CD4-positive, alpha-beta T cell (primary cell): ENCODE data around the gene CTDSP2. TPM values are rescaled to one million over a fixed set of nuclear protein-coding genes. Genes with fewer than 3 reads are reported as not detected.
A peak's percentile ranks its signal among the peaks of the same experiment; 100 is the strongest.
"Not testable (repeated sequence)": the region's sequence is repeated elsewhere in the genome, so short reads cannot be mapped to it uniquely, and the experiment has no call there.

Experiments used
- ATAC-seq: fragments of 200-7000 bp; cut with Tn5 transposase; one replicate; pipeline ENCODE4 v1.10.0; 2022; ENCODE audit warnings: mild to moderate bottlenecking; ENCODE audit not compliant: poor library complexity
- CTCF ChIA-PET: fragments of 350-600 bp; sonication (Branson Sonifier 250); formaldehyde crosslinking; loops from one replicate; lab custom pipeline; 2021; ENCODE audit warnings: antibody characterized with exemption, inconsistent platforms; lab: Charles Lee
- POLR2A ChIA-PET: fragments of 350-600 bp; sonication (Branson Sonifier 250); formaldehyde crosslinking; loops from one replicate; lab custom pipeline; 2021; ENCODE audit warnings: antibody characterized with exemption, inconsistent platforms; lab: Charles Lee
- DNase-seq, 14 experiments: peaks; one replicate each; pipeline ENCODE4 v3.0.0-alpha.2; 2013 to 2020; ENCODE audit warnings: mixed read lengths in 2 of 14
- H3K27ac ChIP-seq, 2 donors: one replicate each; pipeline versions ENCODE4 v1.5.1 to v1.7.0; 2013; ENCODE audit warnings: low read length in 2 of 2, low read depth in 1 of 2, mild to moderate bottlenecking in 1 of 2
- H3K27me3 ChIP-seq, 2 experiments: 1 replicate in 1 of 2; 2 replicates in 1 of 2; pipeline versions ENCODE4 v1.6.1 to v1.7.0; 2013; ENCODE audit warnings: low read length in 2 of 2, control low read depth in 1 of 2, mild to moderate bottlenecking in 1 of 2, moderate library complexity in 1 of 2; ENCODE audit not compliant: insufficient read depth in 2 of 2, control insufficient read depth in 1 of 2
- H3K36me3 ChIP-seq: one replicate; pipeline ENCODE4 v1.6.1; 2013; ENCODE audit warnings: low read length, control low read depth; ENCODE audit not compliant: insufficient read depth
- H3K4me1 ChIP-seq: one replicate; pipeline ENCODE4 v1.6.1; 2013; ENCODE audit warnings: low read length, control low read depth; ENCODE audit not compliant: insufficient read depth
- H3K4me3 ChIP-seq: one replicate; pipeline ENCODE4 v1.5.1; 2013; ENCODE audit warnings: mild to moderate bottlenecking, low read length, moderate library complexity
- H3K9me3 ChIP-seq, 2 experiments: 1 replicate in 1 of 2; 2 replicates in 1 of 2; pipeline versions ENCODE4 v1.6.1 to v1.7.0; 2013; ENCODE audit warnings: low read length in 2 of 2, mild to moderate bottlenecking in 2 of 2, control low read depth in 1 of 2, moderate library complexity in 1 of 2; ENCODE audit not compliant: control insufficient read depth in 1 of 2, insufficient read depth in 1 of 2
- H3K27ac Mint-ChIP-seq: one replicate; pipeline ENCODE4 v1.8.0; 2020; ENCODE audit warnings: mixed read lengths
- H3K27me3 Mint-ChIP-seq: one replicate; pipeline ENCODE4 v1.8.0; 2021; ENCODE audit warnings: mixed read lengths
- H3K36me3 Mint-ChIP-seq: one replicate; pipeline ENCODE4 v1.8.0; 2021; ENCODE audit warnings: low read depth, mixed read lengths
- H3K4me1 Mint-ChIP-seq: one replicate; pipeline ENCODE4 v1.8.0; 2021; ENCODE audit warnings: low read depth, mixed read lengths
- H3K4me3 Mint-ChIP-seq: one replicate; pipeline ENCODE4 v1.8.0; 2020; ENCODE audit warnings: mild to moderate bottlenecking, mixed read lengths
- H3K9me3 Mint-ChIP-seq: one replicate; pipeline ENCODE4 v1.8.0; 2020; ENCODE audit warnings: mixed read lengths
- intact Hi-C, 2 experiments: fragments of 100-400 bp; cut with DNase I in 1 of 2; cut with micrococcal nuclease in 1 of 2; formaldehyde crosslinking; loops; one replicate each; pipeline versions ENCODE4 v1.15.1 to v1.9.0; 2023 to 2025; cut with DNase I, micrococcal nuclease
- total RNA-seq, 174 experiments: library from RNA in 2 of 174; stranded (reverse) in 2 of 174; gene quantifications; one replicate each; pipeline ENCODE4 v1.2.3 and lab custom pipeline; 2021 to 2026
- TF ChIP-seq, protein P1 (sequence below): fragments of 200-600 bp; IDR thresholded peaks from one replicate; pipeline ENCODE4 v1.8.0; 2022; ENCODE audit warnings: antibody characterized with exemption, mild to moderate bottlenecking

Gene CTDSP2
- total RNA-seq, 2 experiments from 2014 or later, result 86.2 to 86.4 TPM

DNA sequence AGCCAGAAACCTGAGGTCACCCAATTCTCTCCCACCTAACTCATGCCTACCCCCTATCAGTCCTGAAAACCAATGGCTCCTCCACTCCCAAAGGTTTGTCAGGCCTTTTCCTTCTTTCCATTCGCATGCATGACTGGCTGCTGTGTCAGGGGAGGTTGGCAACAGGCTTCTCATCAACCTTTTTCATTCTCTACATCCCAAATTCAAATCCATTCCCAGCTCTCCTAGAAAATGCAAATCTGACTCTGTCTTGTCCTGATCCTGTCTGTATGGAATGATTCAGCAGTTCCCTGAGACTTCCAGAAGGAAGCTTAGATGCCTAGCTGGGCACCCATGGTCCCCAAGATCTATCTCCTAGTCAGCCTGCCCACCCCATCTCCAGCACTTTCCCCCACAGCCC, 5.0 kb upstream of the CTDSP2 start:
- ChIA-PET POLR2A (interaction anchor here (1.4 to 2.4 kb wide), 4 partner anchors 9 to 45 kb away, joined by 5 to 8 read pairs (median 5); no protein-coding TSS in a partner anchor), CTCF (interaction anchor here (0.8 to 1.3 kb wide), 3 partner anchors 13 to 54 kb away, joined by 3 to 4 read pairs (median 3); no protein-coding TSS in a partner anchor)
- DNase-seq, result no peak
- intact Hi-C loops, result no loop called here
- Histone ChIP-seq H3K36me3 (no peaks in the 10 kb centered on the region), H3K27me3 (peaks cover 3 to 10% of the 10 kb centered on the region in 2 experiments), H3K9me3 (peaks cover 0 to 5% of the 10 kb centered on the region in 2 experiments), H3K27ac (no peak overlapping the region), H3K4me3 (no peak overlapping the region), H3K4me1 (peaks cover 32% of the 10 kb centered on the region)
- Mint-ChIP-seq H3K27ac (no peak overlapping the region), H3K9me3 (no peaks in the 10 kb centered on the region), H3K36me3 (no peaks in the 10 kb centered on the region), H3K4me1 (peaks cover 40% of the 10 kb centered on the region), H3K27me3 (peaks cover 9% of the 10 kb centered on the region), H3K4me3 (no peak overlapping the region)
- no peak for ATAC-seq
- TF ChIP-seq, protein P1, sequence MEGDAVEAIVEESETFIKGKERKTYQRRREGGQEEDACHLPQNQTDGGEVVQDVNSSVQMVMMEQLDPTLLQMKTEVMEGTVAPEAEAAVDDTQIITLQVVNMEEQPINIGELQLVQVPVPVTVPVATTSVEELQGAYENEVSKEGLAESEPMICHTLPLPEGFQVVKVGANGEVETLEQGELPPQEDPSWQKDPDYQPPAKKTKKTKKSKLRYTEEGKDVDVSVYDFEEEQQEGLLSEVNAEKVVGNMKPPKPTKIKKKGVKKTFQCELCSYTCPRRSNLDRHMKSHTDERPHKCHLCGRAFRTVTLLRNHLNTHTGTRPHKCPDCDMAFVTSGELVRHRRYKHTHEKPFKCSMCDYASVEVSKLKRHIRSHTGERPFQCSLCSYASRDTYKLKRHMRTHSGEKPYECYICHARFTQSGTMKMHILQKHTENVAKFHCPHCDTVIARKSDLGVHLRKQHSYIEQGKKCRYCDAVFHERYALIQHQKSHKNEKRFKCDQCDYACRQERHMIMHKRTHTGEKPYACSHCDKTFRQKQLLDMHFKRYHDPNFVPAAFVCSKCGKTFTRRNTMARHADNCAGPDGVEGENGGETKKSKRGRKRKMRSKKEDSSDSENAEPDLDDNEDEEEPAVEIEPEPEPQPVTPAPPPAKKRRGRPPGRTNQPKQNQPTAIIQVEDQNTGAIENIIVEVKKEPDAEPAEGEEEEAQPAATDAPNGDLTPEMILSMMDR, result no peak

DNA sequence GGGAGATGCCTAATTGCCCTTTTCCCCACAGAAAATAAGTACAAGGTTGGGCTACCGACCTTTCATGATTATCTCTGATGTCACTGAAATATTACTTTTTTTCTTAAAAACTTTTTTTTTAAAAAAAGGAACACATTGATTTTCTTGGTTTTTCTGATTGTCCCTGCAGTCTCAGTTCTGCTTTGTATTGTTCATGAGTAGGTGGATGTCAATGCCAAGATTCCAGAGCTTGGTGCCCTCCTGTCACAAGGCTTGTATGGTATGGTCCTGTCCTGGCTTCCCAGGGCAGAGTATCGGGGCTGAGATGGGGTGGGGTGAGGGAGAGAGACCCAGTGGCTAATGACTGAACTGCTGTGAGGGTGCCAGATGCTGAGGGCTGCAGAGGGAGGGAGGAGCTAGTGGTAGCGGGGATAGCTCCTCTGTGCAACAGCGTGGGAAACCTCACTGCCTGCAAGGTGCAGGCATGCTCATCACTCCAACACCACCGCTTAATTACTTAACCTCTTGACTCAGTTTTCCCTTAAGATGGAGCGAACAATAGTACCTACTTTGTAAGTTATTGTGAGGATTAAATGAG, 4.4 kb upstream of the CTDSP2 start:
- no peaks in the 10 kb centered on the region for H3K9me3 Mint-ChIP-seq

DNA sequence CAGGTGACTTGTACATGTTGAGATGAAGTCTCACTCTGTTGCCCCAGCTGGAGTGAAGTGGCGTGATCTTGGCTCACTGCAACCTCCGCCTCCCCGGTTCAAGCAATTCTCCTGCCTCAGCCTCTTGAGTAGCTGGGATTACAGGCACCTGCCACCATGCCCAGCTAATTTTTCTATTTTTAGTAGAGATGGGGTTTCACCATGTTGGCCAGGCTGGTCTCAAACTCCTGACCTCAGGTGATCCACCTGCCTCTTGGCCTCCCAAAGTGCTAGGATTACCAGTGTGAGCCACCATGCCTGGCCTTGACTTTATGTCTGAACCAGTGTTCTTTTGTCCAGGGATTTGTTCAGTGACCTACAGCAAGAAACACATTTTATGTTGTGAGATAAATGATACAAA, 2.9 kb upstream of the CTDSP2 start:
- H3K27me3 Mint-ChIP-seq, H3K36me3 ChIP-seq, H3K9me3 ChIP-seq, DNase-seq, H3K4me3 ChIP-seq, H3K27ac ChIP-seq, POLR2A ChIA-PET, ATAC-seq, H3K9me3 Mint-ChIP-seq, H3K36me3 Mint-ChIP-seq: not testable (repeated sequence)
- peaks cover 42% of the 10 kb centered on the region for H3K4me1 Mint-ChIP-seq
- H3K4me1 ChIP-seq, result peaks cover 35% of the 10 kb centered on the region
- CTCF ChIA-PET, result interaction anchor here (1.0 to 1.4 kb wide), 2 partner anchors 16 to 42 kb away, joined by 3 read pairs; no protein-coding TSS in a partner anchor
- peak overlapping the region; percentile 50 for H3K4me3 Mint-ChIP-seq
- peaks cover 3 to 10% of the 10 kb centered on the region in 2 experiments for H3K27me3 ChIP-seq
- H3K27ac Mint-ChIP-seq, result peak overlapping the region; percentile 20
- intact Hi-C loops, result loop anchor here in 1 of 2 experiments (5.0 kb wide), 2 partner anchors 77 to 97 kb away; partner anchors contain the start of genes CDK4, EEF1AKMT3 and METTL1

More for the DNA sequence above, 4.4 kb upstream of the CTDSP2 start:
- H3K27me3 ChIP-seq, result peaks cover 3 to 10% of the 10 kb centered on the region in 2 experiments
- ChIA-PET POLR2A (interaction anchor here (1.0 to 2.4 kb wide), 5 partner anchors 9 to 46 kb away, joined by 3 to 8 read pairs (median 5); no protein-coding TSS in a partner anchor), CTCF (interaction anchor here (0.8 to 1.3 kb wide), 4 partner anchors 12 to 54 kb away, joined by 3 to 4 read pairs (median 3); no protein-coding TSS in a partner anchor)
- H3K4me3 ChIP-seq, result no peak overlapping the region
- DNase-seq (peak in 2 of 14 experiments; percentile 26 to 38), ATAC-seq (peak; percentile 61)
- Mint-ChIP-seq H3K4me3 (peak overlapping the region; percentile 32), H3K4me1 (peaks cover 40% of the 10 kb centered on the region), H3K36me3 (no peaks in the 10 kb centered on the region), H3K27ac (no peak overlapping the region), H3K27me3 (peaks cover 9% of the 10 kb centered on the region)
- peaks cover 0 to 5% of the 10 kb centered on the region in 2 experiments for H3K9me3 ChIP-seq
- no peaks in the 10 kb centered on the region for H3K36me3 ChIP-seq
- peaks cover 32% of the 10 kb centered on the region for H3K4me1 ChIP-seq
- intact Hi-C loops, result loop anchor here in 1 of 2 experiments (1.0 kb wide), 1 partner anchor 13 kb away; no protein-coding TSS in a partner anchor
- TF ChIP-seq, protein P1, result no peak
- H3K27ac ChIP-seq, result no peak overlapping the region
